GM18519 (cell line): Measurements from ENCODE around the gene RGS17.
"Not testable (repeated sequence)": the region's sequence is repeated elsewhere in the genome, so short reads cannot be mapped to it uniquely, and the experiment has no call there.

Experiments
- ATAC-seq: cut with Tn5 transposase; IDR thresholded peaks from one replicate; pipeline ENCODE4 v1.9.1; 2021; ENCODE audit warnings: mild to moderate bottlenecking, moderate library complexity; ENCODE audit not compliant: unreplicated experiment, low FRiP score

RGS17 gene

GRCh38 chr6:153126218-153126617, 4.9 kb downstream of the RGS17 start:
- no peak for ATAC-seq

GRCh38 chr6:153125032-153125431, 6.0 kb downstream of the RGS17 start:
- ATAC-seq, result no peak

- no peak for ATAC-seq
These were observed 7.3 kb downstream of the RGS17 start for GRCh38 chr6:153123801-153124200.

DNA sequence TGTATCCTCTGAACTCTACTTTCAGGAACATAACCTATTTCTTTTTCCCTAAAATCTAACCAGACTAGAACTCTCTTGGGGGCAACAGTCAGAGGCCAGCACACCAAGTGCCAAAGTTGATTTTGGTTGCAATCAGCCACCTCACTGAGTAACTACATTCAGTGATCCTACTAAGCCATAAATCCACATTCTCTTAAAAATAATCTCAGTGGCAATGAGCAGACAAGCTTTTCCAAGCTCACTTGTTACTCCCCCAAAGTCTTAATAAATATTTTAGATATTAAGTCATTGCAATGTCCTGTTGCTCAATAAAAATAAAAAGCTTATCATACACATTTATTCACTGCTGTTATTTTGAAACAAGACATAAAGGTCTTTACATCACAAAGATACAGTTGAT, 9.8 kb downstream of the RGS17 start:
- ATAC-seq, result no peak

DNA sequence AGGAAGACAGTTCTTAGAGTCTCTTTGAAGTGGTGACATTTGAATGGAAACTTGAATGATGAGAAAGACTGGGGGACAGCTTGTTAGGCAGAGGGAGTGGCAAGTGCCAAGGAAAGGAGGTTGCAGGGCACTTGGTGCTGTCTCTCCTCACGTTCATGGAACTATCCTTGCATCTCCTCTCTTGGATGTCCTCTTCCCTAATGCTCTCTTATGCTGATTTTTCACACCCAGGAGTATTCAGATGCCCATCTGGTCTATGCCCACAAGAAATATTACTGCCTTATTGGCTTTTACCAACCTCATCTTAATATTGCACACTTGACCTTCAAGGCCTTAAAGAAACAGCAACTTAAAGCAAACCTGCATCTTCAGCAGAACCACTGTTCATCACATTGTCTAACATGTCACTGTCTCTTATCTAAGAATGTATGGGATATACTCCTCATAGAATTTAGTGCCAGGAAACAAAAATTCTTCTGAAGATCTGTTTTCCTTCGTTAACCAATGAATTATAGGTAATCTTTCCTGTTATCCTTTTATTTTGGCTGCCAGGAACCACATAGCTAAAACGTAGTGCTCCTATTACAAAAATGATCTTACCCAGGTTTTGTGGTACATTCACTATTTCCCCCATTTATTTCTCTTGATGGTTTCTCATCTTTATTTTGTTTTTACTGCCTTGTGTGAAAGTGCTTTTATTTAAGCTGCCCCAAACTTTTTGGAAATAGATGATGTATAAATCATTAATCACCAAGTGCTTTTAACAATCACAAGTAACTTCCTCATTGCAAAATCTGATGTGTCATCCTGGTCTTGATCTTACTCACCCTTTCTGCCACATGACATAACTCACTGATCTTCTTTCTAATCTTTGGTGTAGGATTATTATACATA, 12.8 kb downstream of the RGS17 start:
- peak; percentile 98 for ATAC-seq

DNA sequence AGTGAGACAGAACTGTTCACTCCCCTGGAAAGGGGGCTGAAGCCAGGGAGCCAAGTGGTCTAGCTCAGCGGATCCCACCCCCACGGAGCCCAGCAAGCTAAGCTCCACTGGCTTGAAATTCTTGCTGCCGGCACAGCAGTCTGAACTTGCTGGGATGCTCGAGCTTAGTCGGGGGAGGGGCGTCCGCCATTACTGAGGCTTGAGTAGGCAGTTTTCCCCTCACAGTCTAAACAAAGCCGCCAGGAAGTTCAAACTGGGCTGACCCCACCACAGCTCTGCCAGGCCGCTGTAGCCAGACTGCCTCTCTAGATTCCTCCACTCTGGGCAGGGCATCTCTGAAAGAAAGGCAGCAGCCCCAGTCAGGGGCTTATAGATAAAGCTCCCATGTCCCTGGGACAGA, 20.0 kb downstream of the RGS17 start:
- not testable (repeated sequence) for ATAC-seq

DNA sequence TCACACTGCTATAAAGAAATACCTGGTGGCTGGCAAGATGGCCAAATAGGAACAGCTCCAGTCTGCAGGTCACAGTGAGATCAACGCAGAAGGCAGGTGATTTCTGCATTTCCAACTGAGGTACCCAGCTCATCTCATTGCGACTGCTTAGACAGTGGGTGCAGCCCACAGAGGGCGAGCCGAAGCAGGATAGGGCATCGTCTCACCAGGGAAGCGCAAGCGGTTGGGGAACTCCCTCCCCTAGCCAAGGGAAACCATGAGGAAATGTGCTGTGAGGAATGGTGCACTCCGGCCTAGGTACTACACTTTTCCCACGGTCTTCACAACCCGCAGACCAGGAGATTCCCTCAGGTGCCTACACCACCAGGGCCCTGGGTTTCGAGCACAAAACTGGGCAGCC, 20.5 kb downstream of the RGS17 start:
- not testable (repeated sequence) for ATAC-seq

GRCh38 chr6:153108315-153108714, 22.8 kb downstream of the RGS17 start:
- ATAC-seq, result no peak

- ATAC-seq, result no peak
These were observed 25.1 kb downstream of the RGS17 start for GRCh38 chr6:153106021-153106420.

GRCh38 chr6:153104220-153104619, 26.9 kb downstream of the RGS17 start:
- no peak for ATAC-seq

GRCh38 chr6:153103319-153103655, 27.8 kb downstream of the RGS17 start:
- no peak for ATAC-seq

DNA sequence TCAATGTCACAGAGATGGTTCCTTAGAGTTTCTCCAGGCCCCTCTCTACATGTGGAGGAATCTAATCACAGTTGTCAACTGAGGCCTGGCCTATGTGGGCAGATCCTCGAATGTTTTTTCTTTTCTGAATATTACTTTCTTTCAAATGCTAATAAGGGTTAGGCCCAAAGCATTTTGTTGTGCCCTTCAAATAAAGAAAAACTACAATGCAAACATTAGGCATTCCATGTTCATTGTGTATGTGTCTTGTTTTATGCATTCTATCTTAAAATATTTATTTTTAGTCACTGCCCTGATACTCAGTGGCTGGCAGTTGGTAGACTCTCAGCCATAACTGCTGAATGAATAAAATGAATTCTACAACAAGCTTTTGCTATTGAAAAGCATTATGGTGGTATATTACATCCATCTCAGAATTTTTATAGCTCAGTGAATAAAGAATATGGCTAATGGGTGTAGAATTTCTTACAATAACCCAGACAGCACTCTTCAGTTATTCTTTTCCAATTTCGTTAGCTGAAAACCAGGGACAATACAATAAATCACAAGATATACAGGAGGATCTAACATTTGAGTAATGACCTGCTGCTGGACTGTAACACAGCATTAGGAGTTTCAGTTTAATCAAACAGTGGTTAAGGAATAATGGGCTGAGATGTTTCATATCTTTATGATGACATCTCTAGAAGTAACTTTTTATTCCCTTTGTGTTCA, 28.3 kb downstream of the RGS17 start:
- ATAC-seq, result no peak

- no peak for ATAC-seq
These were observed 29.6 kb downstream of the RGS17 start for GRCh38 chr6:153101461-153101860.

DNA sequence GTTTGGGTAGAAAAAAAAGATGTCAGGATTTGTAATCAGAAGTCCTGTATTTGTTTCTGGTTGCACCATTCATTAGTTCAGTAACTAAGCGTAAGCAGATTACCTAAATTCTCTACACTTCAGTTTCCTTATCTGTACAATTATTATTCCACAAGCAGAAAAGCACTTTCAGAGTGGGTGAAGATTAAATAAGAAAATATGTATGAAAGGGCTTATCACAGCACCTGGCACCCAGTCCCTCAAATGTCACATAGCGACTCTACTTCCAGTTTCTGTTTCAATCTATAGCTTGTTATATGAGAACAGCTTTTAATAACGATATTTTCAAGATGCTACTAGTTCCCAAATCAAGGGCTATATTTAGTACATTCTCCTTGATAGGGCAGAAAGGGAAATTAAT, 31.4 kb downstream of the RGS17 start:
- ATAC-seq, result peak; percentile 80

DNA sequence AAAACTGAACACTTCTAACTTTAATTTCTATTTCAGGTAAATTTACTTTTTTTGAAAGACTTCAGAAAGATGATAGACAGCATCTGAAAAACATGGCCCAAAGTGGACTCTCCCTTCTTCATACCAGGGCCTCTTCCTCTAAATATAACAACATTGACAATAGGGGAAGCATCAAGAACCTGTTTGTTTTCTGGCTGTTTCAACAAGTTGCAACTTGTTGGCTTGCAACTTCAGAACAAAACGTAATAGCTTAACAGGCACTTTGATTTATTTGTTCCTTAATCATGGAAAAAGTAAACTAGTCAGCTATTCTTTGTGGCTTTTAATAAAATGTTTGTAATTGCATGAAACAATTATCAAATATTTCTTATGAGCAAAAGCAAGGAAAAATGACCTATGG, 34.3 kb downstream of the RGS17 start:
- ATAC-seq, result no peak

- no peak for ATAC-seq
These were observed 35.1 kb downstream of the RGS17 start for GRCh38 chr6:153096031-153096430.

DNA sequence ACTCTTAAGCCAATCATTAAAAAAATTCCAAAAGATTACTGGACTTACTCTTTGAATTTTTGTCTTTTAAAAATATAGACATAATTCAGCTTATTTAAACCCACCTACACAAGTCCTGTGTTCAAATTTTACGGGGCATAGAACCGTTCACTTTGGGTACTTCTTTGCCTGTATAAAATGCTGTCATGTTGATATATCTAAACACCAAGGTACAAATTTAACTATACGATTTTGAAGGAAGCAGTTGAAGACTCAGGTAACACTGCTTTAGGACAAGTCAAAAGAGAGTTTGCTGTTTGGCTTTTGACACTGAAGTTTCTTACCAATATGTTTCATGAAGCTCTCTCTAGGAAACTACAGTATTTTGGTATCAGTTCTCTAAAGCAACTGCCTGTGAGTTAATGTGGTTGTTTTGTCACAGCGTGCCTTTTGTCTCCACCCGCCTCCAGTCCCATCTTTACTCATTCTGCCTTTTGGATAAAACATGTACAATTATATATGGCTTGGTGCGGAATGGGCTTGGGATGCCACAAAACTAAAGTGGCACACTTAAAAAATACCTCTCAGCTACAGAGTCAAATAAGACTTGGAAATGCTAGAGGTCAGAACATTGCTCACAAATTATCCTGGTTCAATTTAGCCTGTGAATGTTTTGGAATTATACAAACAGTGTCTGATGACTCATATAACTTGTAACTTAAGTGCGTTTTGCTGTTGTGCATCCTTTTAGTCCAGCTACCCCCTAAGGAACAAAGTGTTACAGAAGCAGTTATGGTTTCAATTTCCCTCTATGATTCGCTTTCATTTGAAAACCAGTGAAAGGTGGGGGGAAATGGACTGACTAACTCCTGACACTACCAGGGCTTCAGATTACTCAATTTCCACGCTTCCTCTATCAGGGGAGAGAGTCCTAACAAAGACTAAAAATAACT, 38.7 kb downstream of the RGS17 start:
- ATAC-seq, result peak; percentile 92

DNA sequence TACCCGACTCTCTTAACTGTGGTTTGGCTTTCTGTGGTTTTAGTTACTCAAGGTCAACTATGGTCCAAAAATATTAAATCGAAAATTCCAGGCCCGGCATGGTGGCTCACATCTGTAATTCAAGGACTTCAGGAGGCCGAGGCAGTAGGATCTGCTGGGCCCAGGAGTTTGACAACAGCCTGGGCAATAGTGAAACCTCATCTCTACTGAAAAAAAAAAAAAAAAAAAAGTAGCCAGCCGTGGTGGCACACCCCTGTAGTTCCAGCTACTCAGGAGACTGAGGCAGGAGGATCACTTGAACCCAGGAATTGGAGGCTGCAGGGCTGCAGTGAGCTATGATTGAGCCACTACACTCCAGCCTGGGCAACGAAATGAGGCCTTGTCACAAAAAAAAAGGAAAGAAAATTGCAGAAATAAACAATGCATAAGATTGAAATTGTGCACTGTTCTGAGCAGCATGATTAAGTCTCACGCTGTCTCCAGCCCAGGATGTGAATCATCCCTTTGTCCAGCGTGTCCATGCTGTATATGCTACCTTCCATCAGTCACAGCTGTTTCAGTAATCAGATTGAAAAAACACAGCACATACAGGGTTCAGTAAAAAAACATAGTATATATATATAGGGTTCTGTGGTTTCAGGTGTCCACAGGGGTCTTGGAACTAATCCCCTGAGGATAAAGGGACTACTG, 40.7 kb downstream of the RGS17 start:
- no peak for ATAC-seq

GRCh38 chr6:153088796-153089195, 42.3 kb downstream of the RGS17 start:
- ATAC-seq, result no peak

- ATAC-seq, result no peak
These were observed 43.6 kb downstream of the RGS17 start for GRCh38 chr6:153087436-153087835.
